Measurements from ENCODE around the gene SGO2.
"Not testable (repeated sequence)": the region's sequence is repeated elsewhere in the genome, so short reads cannot be mapped to it uniquely, and the experiment has no call there.

SGO2 gene

GRCh38 chr2:200595913-200596312 lies 69.9 kb downstream of the SGO2 start:
- DNase-seq, result no peak

- DNase-seq, result no peak
These were observed 71.0 kb downstream of the SGO2 start for GRCh38 chr2:200596774-200597570.

- no peak for DNase-seq
These were observed 73.2 kb downstream of the SGO2 start for GRCh38 chr2:200599206-200599605.

- DNase-seq, result no peak
These were observed 74.7 kb downstream of the SGO2 start for GRCh38 chr2:200600549-200601225.

GRCh38 chr2:200602584-200602983 lies 76.6 kb downstream of the SGO2 start:
- DNase-seq, result no peak

GRCh38 chr2:200603972-200604371 lies 78.0 kb downstream of the SGO2 start:
- no peak for DNase-seq

GRCh38 chr2:200604571-200605255 lies 78.7 kb downstream of the SGO2 start:
- DNase-seq, result no peak

GRCh38 chr2:200608341-200609027 lies 82.5 kb downstream of the SGO2 start:
- no peak for DNase-seq

- DNase-seq, result no peak
These were observed 83.1 kb downstream of the SGO2 start for GRCh38 chr2:200609028-200609614.

- not testable (repeated sequence) for DNase-seq
These were observed 84.2 kb downstream of the SGO2 start for GRCh38 chr2:200610217-200610616.

GRCh38 chr2:200613692-200614091 lies 87.7 kb downstream of the SGO2 start:
- DNase-seq, result no peak

GRCh38 chr2:200614249-200614648 lies 88.2 kb downstream of the SGO2 start:
- DNase-seq, result no peak

GRCh38 chr2:200615247-200615646 lies 89.2 kb downstream of the SGO2 start:
- no peak for DNase-seq

GRCh38 chr2:200616193-200616592 lies 90.2 kb downstream of the SGO2 start:
- DNase-seq, result no peak

GRCh38 chr2:200616656-200617055 lies 90.6 kb downstream of the SGO2 start:
- no peak for DNase-seq

- DNase-seq, result no peak
These were observed 91.4 kb downstream of the SGO2 start for GRCh38 chr2:200617156-200618053.

- no peak for DNase-seq
These were observed 92.0 kb downstream of the SGO2 start for GRCh38 chr2:200618054-200618419.

- DNase-seq, result no peak
These were observed 92.6 kb downstream of the SGO2 start for GRCh38 chr2:200618590-200619021.

GRCh38 chr2:200619279-200619678 lies 93.3 kb downstream of the SGO2 start:
- DNase-seq, result peak in 1 of 2 experiments; percentile 11

GRCh38 chr2:200620606-200621390 lies 94.8 kb downstream of the SGO2 start:
- no peak for DNase-seq

GRCh38 chr2:200622106-200622505 lies 96.1 kb downstream of the SGO2 start:
- no peak for DNase-seq

Measured in NCI-H2081 (cell line).